NCI-H187 treated with DMSO at 0.1 percent for 48 hours (cell line): ENCODE measurements around the gene PAPSS2.
"Not testable (repeated sequence)": the region's sequence is repeated elsewhere in the genome, so short reads cannot be mapped to it uniquely, and the experiment has no call there.

Experiments
- DNase-seq: peaks from one replicate; lab custom pipeline; 2025; lab: John Stamatoyannopoulos, UW

PAPSS2 gene

GRCh38 chr10:87659571-87660483, at the start of gene PAPSS2:
PAPSS2 (plus strand) TSS chr10:87659878; CDS start chr10:87659982, 104 bp downstream.
- no peak for DNase-seq

- not testable (repeated sequence) for DNase-seq
Observed at GRCh38 chr10:87611341-87611740, 48.3 kb upstream of the PAPSS2 start.

GRCh38 chr10:87612115-87612514, 47.6 kb upstream of the PAPSS2 start:
- no peak for DNase-seq

DNA sequence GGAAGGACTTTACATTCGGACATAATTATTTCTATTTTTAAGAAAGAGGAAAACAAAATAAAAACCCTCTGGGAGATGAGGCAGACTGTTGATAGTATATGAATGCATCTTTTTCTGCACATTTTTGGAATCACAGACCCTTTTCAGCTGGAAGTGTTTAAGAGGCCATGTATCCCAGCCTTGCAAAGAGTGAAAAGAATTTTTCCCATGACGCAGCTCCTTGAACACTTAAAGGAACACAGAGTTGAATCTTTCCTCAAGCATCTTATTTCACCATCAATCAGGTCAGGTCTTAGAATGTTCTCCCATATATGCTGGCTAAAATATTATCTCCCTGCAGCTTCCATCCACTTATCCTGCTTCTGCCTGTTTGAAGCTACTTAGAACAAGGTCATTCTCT, 45.9 kb upstream of the PAPSS2 start:
- DNase-seq: no peak

DNA sequence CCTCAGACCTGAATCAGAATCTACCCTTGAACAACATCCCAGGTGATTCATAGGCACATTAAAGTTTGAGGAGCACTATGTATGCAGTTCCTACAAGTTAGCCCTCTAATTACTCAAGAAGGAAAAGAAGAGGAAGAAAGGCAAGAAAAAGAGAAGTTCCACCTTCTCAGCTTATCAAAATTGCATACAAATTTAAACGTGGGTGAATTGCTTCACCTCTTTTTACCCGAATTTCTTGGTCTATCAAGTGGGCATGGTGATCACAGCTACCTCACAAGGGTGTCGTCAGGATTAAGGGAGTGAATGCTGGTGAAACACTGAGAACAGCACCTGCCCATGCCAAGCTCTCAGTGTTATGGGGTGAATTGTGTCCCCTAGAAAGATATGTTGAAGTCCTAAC, 43.8 kb upstream of the PAPSS2 start:
- DNase-seq: no peak

- no peak for DNase-seq
Observed at GRCh38 chr10:87617503-87617902, 42.2 kb upstream of the PAPSS2 start.

- DNase-seq: no peak
Observed at GRCh38 chr10:87618566-87619423, 40.9 kb upstream of the PAPSS2 start.

DNA sequence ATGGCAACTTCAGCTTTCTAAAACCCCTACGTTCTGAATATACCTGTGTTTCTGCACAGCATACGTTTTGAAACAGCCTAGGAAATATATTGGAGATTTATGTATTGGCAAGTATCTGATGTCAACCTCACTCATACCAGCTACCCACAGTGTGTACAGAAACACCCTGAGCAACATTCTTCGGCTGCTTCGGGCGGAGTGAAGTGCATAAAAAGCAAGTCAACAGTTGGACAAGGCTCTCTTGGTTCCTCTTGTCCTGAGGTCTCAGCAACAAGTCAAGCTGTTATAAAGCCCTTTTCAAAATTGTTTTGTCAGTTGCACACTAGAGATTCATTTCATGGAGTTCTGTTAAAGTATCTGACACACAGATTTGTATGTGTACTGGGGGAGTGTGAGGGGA, 40.0 kb upstream of the PAPSS2 start:
- DNase-seq: no peak

- not testable (repeated sequence) for DNase-seq
Observed at GRCh38 chr10:87621440-87621839, 38.2 kb upstream of the PAPSS2 start.

DNA sequence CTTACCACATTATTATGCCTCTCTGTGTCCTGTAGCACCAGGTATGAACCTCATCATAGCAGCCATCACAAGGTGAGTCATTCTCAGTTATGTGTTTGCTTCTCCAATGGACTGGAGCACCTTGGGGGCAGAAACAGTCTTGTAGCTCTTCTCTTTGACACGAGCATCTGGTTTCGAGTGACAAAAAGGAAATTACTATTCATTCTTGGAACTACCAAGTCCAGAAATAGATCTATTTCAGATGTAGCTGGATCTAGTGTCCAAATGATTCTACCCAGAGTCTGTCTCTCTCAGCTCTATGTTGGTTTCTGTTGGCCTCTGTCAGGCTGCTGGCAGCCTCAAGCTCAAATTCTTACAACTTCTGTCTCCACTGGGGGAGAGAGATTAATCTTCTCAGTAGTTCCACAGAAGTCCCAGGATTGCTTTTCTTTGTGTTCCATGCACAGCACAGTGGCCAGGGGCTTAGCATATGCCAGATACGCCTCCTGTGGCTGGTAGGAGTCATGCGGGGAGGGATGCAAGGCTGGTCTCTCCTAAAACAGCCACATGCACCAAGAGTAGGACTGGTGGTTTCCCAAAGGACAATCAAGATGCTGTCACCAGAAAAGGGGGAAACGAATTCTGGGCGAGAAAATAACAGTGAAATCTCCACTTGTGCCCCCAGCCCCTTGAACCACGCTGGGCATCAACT, 37.2 kb upstream of the PAPSS2 start:
- no peak for DNase-seq

DNA sequence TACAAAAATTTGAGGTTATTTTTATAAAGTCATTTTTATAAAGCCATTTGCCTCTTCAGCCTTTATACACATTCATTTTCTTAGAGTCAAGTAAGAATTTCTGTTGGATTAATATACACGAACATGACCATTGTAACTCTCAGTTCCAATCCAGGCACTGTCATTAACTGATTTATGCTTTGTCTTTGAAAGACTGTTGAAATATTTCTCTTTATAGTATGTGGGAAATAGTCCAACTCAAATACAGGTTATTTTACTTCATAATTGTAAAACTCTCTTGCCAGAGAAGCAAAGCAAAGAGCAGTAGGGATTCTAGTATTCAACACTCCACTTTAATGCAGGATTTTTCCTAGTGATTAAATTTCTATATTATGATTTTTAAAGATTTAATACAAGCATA, 36.5 kb upstream of the PAPSS2 start:
- DNase-seq: no peak

DNA sequence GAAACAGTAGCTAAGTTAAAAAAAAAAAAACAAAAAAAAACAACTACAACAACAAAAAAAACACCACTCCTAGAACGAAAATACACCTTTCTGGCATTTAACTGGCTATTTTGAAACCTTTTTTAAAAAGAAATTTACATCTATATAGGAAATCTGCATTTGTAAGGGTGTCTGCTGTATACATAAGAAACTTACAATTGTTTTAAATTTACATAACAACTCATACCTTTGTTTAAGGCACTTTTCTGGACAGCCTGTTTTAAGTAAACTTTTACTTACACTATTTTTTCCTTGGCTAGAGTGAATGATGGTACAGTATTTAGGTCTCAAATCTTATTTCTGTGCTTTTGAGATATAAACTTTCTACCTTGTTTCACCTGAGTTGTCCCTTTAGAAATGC, 34.0 kb upstream of the PAPSS2 start:
- no peak for DNase-seq

DNA sequence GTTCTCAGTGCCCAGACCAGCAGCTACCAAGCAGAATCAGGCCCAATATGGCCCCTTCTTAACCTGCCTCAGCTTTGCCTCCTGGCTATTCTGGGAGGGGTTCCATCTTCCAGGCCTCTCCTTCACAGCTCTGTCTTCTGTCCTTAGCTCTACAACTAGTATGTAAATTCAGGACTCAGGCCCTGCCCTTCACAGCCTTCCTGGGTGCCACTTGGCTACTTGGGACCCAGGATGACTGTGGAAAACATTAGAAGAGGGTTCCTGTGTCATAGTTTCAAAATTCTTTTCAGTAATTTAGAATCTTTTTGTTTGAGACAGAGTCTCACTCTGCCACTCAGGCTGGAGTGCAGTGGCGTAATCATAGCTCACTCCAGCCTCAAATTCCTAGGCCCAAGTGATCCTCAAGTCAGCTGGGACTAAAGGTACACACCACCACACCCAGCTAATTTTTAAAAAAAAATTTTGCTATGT, 33.2 kb upstream of the PAPSS2 start:
- no peak for DNase-seq

- DNase-seq: no peak
Observed at GRCh38 chr10:87630171-87630570, 29.5 kb upstream of the PAPSS2 start.

- DNase-seq: no peak
Observed at GRCh38 chr10:87632454-87632853, 27.2 kb upstream of the PAPSS2 start.

DNA sequence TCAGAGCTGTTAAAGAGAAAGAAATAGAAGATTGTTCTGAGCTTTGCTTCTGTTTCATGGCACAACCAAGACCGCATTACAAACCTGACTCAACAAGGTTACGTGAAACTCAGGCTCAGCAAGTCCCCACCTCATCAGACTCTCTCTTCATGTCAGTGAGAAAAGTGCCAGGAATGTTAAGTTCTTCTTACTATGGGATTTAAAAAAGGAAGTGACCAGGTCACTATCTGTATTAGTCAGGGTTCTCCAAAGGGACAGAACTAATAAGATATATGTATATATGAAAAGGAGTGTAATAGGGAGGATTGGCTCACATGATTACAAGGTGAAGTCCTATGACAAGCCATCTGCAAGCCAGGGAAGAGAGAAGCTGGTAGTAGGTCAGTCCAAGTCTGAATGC, 25.4 kb upstream of the PAPSS2 start:
- DNase-seq: no peak

GRCh38 chr10:87635498-87636312, 24.0 kb upstream of the PAPSS2 start:
- DNase-seq: no peak

GRCh38 chr10:87636313-87636915, 23.3 kb upstream of the PAPSS2 start:
- no peak for DNase-seq

DNA sequence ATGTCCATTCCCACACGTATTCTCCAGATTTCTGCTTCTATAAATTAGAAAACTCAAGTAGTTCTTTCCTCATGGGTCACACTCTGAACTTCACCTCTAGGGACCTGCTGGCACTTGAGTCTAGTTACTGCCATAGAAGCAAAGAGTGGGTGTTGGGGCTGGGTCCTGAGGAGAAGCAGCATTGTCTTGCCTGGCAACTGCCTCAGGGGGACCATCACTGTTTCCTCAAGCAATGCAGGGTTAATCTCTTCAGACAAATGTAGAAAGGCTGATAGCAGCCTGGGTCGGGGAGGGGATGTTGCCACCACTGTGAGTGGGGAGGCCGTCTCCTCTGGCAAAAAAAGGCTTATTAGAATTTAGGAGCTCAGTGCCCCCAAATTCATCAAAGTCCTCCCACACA, 20.2 kb upstream of the PAPSS2 start:
- DNase-seq: no peak

GRCh38 chr10:87640043-87640442, 19.6 kb upstream of the PAPSS2 start:
- no peak for DNase-seq

DNA sequence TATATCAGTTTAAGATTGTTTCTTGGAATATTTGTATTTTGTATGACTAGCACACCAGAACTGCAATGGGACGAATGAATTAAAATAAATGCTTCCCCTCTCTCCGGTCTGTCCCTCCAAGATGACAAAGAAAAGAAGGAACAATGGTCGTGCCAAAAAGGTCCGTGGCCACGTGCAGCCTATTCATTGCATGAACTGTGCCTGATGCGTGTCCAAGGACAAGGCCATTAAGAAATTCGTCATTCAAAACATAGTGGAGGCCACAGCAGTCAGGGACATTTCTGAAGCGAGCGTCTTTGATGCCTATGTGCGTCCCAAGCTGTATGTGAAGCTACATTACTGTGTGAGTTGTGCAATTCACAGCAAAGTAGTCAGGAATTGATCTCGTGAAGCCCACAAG, 17.2 kb upstream of the PAPSS2 start:
- no peak for DNase-seq
